ENCODE results near the gene TRIM45.

Gene TRIM45

GRCh38 chr1:117076648-117077047 lies 44.9 kb downstream of the TRIM45 start:
- TF ChIP-seq, protein P1, sequence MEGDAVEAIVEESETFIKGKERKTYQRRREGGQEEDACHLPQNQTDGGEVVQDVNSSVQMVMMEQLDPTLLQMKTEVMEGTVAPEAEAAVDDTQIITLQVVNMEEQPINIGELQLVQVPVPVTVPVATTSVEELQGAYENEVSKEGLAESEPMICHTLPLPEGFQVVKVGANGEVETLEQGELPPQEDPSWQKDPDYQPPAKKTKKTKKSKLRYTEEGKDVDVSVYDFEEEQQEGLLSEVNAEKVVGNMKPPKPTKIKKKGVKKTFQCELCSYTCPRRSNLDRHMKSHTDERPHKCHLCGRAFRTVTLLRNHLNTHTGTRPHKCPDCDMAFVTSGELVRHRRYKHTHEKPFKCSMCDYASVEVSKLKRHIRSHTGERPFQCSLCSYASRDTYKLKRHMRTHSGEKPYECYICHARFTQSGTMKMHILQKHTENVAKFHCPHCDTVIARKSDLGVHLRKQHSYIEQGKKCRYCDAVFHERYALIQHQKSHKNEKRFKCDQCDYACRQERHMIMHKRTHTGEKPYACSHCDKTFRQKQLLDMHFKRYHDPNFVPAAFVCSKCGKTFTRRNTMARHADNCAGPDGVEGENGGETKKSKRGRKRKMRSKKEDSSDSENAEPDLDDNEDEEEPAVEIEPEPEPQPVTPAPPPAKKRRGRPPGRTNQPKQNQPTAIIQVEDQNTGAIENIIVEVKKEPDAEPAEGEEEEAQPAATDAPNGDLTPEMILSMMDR (conservative IDR thresholded peaks at IDR 0.05; ENCODE audit: low read length), result no peak
- H3K4me3 ChIP-seq (ENCODE audit: low read length), result no peak overlapping the region
- no peak for DNase-seq (ENCODE audit: low read depth)

- TF ChIP-seq, protein P1 (conservative IDR thresholded peaks at IDR 0.05; ENCODE audit: low read length), result no peak
- DNase-seq (ENCODE audit: low read depth), result peak; percentile 32
- H3K4me3 ChIP-seq (ENCODE audit: low read length), result no peak overlapping the region
Observed at GRCh38 chr1:117070124-117070523, 51.4 kb downstream of the TRIM45 start.

DNA sequence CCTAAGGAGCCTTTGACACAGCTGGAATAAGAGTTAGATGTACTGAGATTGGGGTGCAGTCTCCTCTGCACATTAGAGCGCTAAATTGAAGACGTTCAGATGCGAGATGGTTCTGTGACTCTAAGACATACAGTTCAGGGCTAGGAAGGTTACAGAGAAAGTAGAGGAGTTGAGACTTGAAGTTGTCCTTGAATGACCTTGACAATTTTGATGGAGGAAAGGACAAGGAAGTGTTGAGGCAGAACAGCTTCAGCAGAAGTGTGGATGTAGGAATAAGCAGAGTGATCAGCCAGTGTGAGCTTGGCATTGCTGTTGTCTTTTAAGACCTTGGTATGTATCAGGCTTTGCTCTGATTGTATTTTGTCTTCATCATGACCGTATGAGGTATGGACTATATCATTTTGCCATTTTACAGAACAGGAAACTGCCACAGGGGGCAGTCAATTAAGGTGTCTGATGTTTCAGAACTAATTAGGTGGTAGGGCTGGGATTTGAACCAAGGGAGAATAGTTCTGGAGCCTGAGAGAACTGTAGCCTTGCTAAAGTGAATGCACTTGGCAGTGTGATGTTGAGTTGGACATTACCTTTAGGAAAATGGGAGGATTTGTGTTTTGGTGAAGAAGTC lies 52.2 kb downstream of the TRIM45 start:
- no peak for DNase-seq (ENCODE audit: low read depth)
- TF ChIP-seq, protein P1 (conservative IDR thresholded peaks at IDR 0.05; ENCODE audit: low read length), result no peak; the same call in 1 of the 2 replicates
- H3K4me3 ChIP-seq (ENCODE audit: low read length), result no peak overlapping the region

DNA sequence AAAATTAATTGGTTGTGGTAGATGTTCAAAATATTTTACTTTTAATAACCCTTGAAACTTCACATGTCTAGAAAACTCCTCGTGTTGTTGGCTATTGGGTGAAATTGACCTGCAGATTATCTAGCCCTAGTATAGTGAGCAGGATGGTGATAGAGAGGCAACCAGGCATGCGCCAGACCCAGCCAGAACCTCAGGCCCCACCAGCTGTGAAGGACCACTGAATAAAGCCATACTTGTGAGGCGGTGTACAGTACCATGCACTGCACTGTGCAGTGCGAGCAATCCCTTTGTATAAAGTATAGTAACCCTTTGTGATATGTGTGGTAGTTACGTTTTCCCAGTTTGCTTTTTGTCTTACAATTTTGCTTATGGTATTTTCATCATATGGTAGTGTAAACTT lies 53.0 kb downstream of the TRIM45 start:
- DNase-seq (ENCODE audit: low read depth), result no peak
- TF ChIP-seq, protein P1 (conservative IDR thresholded peaks at IDR 0.05; ENCODE audit: low read length), result no peak
- H3K4me3 ChIP-seq (ENCODE audit: low read length), result no peak overlapping the region

DNA sequence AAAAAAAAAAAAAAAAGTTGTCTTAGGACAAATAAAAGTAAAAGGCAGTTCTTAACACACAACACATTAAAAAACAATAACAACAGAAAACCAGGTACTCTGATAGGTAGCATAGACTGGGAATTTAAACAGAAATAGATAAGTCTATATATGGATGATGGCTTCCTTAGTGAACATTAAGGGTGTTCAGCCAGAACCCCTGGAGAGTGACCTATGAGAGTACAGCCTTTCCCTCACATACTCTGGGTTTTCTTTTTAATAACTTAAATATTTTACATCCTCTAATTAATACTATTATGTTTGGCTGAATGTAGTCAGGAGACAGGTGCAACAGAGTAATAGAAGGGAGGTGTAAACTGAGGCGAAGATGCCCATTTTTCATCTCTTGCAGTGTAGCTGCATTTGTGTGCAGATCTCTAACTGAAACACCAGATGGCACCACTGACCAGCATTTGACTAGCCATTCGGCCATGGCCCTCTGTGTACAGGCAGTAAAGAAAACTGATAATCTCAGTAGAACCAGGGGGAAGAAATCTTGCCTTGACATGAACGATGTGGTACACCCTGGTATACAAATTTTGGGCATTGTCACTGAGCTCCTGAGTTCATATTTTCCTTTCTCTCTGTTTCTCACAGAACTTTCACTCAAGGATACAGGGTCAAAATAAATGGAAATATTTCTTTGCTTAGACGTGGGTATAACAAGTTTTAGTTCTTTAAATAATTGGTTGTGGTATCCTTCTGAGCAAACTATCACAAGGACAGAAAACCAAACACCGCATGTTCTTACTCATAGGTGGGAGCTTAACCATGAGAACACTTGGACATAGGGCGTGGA lies 53.8 kb downstream of the TRIM45 start:
- no peak overlapping the region for H3K4me3 ChIP-seq (ENCODE audit: low read length)
- DNase-seq (ENCODE audit: low read depth), result peak; percentile 58
- TF ChIP-seq, protein P1 (conservative IDR thresholded peaks at IDR 0.05; ENCODE audit: low read length), result peak; percentile 93

DNA sequence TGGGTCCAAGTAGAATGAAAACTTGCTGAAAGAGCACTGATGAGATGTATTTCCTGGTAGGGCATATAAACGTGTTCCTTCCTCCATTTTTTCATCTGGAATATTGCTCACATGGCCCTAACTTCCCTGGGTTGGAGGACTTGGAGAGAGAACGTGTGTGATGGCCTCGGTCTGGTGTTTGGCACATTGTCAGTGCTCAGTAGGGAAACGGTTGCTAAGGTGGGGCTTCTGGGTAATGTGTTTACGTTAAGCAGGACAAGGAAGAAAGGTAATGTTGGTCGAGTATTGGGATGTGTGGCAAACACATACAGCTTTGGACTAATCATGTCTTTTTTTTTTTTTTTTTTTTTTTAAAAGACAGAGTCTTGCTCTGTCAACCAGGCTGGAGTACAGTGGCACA lies 55.2 kb downstream of the TRIM45 start:
- H3K4me3 ChIP-seq (ENCODE audit: low read length), result no peak overlapping the region
- TF ChIP-seq, protein P1 (conservative IDR thresholded peaks at IDR 0.05; ENCODE audit: low read length), result no peak
- DNase-seq (ENCODE audit: low read depth), result no peak

DNA sequence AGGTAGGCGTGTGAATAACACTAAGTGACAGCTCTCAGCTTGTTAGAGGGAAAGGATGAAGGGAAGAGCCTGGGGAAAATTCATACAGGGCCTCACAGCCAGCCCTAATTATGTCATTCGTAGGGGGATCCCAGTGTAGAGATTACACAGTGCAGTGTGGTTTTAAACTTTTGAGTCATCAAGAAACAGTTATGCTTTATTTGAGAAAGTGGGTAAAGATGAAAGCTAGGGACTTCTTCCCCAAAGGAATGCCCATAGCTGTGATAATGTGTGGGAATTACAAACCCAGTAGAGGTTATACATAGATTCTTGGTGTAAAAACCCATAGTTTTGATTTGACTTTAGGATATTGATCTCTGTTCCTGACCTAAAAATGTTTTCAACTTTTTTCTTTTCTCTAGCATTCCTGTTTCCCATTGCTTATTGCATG lies 59.5 kb downstream of the TRIM45 start:
- TF ChIP-seq, protein P1 (conservative IDR thresholded peaks at IDR 0.05; ENCODE audit: low read length), result no peak
- peak; percentile 51 for DNase-seq (ENCODE audit: low read depth)
- H3K4me3 ChIP-seq (ENCODE audit: low read length), result no peak overlapping the region

All from AG10803 (cell line).